Stimulated activated CD4-positive, alpha-beta T cell treated with anti-CD3 and anti-CD28 coated beads, Interleukin-15, amount 100 ng/mL, for 24 hours (primary cell): ENCODE results near the gene TMEM116.

ENCODE experiments used
- DNase-seq: peaks from one replicate; pipeline ENCODE4 v3.0.0-alpha.2; 2020

The TMEM116 gene

DNA sequence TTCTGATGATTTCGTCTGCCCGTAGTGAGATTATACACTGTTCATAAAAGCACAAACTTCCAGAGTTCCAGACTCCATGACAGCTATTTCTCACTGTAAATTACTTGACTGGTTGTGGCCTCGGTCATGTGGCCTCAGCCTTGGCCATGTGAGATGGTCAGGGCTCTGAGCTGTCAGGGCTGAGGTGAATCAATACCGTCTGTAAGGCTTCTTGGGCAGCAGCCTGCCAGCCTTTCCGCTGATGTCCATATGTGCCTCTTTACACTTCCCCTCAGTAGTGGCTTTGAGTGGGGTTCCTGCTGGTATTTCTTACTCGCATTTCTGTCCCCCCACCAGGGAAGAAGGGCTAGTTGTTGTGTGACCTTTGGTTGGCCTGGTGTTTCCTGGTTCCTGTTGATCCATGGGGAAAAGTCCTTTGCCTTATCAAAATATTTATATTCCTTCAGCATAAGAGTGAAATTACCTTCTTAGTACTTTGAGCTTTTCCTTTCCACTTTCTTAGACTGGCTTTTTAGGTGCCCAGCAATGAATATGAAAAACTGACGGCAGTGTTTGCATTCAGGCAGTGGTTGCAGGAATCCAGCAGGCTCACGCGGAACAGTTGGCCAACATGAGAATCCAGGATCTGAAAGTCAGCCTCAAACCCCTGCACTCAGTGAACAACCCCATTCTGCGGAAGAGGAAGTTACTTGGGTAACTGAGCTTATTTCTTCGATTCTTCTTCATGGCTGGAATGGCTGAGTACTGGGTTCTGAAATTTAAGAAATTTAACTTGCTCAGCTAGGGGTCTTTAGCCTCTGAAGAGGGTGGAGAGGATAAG is 124.8 kb downstream of the TMEM116 start:
- no peak for DNase-seq

DNA sequence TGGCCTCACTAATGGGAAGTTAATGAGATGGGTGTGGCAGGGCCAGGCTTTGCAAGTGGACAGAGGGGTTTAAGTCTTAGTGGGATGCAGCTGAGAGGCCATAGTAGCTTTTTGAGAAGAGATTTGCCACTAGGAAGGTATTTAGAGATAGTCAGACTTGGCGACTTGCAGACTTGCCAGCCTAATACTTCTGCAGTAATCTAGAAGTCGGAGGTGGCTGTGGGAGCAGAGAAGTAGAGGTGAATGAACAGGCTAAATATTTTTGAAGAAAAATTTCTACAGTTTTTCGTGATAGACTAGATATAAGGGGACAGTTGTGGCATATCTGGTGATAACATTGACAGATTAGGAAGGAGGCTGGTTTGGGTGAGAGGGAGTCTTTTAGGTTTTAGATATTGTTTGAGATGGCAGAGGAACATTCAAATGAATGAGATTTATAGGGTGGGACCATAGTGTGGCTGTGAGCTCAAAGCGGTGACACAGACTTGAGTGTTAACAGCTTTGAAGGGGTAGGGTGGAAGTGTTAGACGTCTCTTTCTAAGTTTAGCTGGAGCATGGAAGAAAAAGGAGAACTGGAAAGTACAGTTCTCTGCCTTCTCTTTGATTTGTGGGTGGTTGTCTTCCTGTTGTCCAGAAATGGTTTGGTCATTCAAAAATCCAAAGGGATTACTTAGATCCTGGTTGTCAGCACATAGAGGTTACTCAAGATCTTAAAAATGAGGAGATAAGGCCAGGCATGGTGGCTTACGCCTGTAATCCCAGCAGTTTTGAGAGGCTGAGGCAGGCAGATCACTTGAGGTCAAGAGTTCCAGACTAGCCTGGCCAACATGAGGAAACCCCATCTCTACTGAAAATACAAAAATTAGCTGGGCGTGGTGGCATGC is 126.1 kb downstream of the TMEM116 start:
- DNase-seq = no peak

DNA sequence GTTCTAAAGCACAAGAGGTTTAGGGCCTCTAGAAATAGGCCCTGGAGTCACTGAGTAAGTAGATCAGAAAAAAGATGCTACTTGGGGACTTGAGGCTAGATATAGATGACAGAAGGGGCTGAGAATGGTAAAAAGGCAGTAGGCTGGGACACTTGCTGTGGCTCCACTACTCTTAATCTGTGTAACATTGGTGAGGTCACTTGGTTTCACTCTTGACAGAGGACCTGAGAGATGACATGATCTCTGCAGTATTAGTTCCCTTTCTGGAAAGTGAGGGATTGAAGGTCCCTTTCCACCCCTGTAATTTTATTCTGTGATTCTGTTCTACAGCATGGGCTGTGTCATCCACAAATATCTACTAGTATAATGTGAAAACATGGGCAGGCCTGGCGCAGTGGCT is 131.2 kb downstream of the TMEM116 start:
- DNase-seq = no peak
